NB4 (cell line): Measurements from ENCODE around the gene CAPN8.

Experiments
- CTCF ChIP-seq: IDR thresholded peaks from one replicate; pipeline ENCODE4 v1.5.1; 2012; ENCODE audit warnings: low read depth, low read length
- MAX ChIP-seq: IDR thresholded peaks from 2 replicates; pipeline ENCODE4 v1.6.1; 2011; ENCODE audit warnings: low read depth, low read length
- MYC ChIP-seq: IDR thresholded peaks from 2 replicates; pipeline ENCODE4 v1.6.1; 2011; ENCODE audit warnings: low read depth, low read length
- POLR2A ChIP-seq: IDR thresholded peaks from 2 replicates; pipeline ENCODE4 v1.6.1; 2011; ENCODE audit warnings: mild to moderate bottlenecking; ENCODE audit not compliant: insufficient read length; ENCODE audit errors: extremely low read depth

GRCh38 chr1:223545343-223545742 is 120.2 kb downstream of the CAPN8 start:
- TF ChIP-seq POLR2A (no peak), CTCF (no peak), MAX (no peak), MYC (no peak)
